Activated CD8-positive, alpha-beta memory T cell treated with anti-CD3 and anti-CD28 coated beads for 36 hours (primary cell): ENCODE data around the gene RPL6. TPM values are rescaled to one million over a fixed set of nuclear protein-coding genes. Genes with fewer than 3 reads are reported as not detected.

Source experiments
- total RNA-seq, 2 experiments: library from RNA; stranded (reverse); gene quantifications; one replicate each; pipeline ENCODE4 v1.2.3, GENCODE V29; 2021

The RPL6 gene
- total RNA-seq, 2 experiments from 2014 or later, result 1,975 to 1,992 TPM

Other genes with a start within 250 kb of the RPL6 start
- gene HECTD4, start 27.2 kb downstream of the RPL6 start, total RNA-seq, result 10 to 100 TPM; 23.4 to 29.0 TPM
- 100 to 1,000 TPM; 183 to 191 TPM for gene PTPN11, start 9.3 kb upstream of the RPL6 start, total RNA-seq